ENCODE measurements around the gene CUX1. TPM values are rescaled to one million over a fixed set of nuclear protein-coding genes. Genes with fewer than 3 reads are reported as not detected.
A peak's percentile ranks its signal among the peaks of the same experiment; 100 is the strongest.

Gene CUX1
- total and polyA plus RNA-seq, 10 of the 15 experiments (the other 5 are each of a cell fraction or from before 2014, with no cell fraction given), result 6.1 to 48.6 (median 25.9) TPM

DNA sequence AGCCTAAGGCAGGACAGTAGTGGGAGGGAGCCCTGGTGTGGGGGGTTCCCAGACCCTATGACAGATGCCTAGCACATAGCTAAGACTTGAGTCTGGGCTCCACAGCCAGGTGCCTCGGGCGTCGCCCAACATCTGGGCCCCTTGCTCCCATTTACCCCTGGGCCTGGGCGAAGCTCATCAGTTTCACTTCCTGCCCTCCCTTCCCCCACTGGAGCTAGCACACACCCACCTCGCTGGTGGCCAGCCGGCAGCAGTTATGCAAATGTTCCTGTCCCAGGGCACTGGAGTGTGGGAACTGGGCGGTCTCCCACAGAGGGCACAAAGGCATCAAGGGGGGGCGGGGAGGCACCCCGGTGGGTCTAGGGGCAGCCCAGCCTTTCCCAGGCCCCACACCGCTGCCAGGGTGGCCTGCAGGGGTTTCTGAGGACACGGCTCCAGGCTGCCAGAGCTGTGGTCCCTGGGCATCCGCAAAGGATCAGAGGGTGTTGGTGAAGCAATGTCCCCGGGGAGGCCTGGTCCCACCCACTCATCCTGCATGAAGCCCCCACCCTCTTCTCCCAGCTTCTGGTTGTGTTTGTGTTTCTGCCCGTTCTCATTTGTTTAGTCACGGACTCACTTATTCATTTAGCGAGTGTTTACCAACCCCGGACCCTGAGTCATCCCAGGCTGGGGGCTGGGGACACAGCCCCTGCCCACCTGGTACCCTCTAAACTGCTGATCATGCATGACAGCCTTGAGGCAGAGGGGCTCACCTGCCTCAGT, 489.7 kb downstream of the CUX1 start (continued):
- TF ChIP-seq CUX1 (IDR thresholded peaks at IDR 0.05; ENCODE audit: insufficient replicate concordance, low read depth, low read length) (peak; percentile 87), FOXK2 (IDR thresholded peaks at IDR 0.05) (no peak), ATF7 (IDR thresholded peaks at IDR 0.05; ENCODE audit: low read depth) (peak; percentile 57; the same call in 1 of the 2 replicates), JUND (IDR thresholded peaks at IDR 0.05; ENCODE audit: low read depth, low read length) (0 out of 2 replicates have a peak, but pooled peaks have one; percentile 5), IRF4 (IDR thresholded peaks at IDR 0.05; ENCODE audit: low read depth, low read length) (peak; percentile 87), RELA (IDR thresholded peaks at IDR 0.05; ENCODE audit: borderline replicate concordance, partially characterized antibody) (peak; percentile 76), MEF2A (IDR thresholded peaks at IDR 0.05; ENCODE audit: insufficient read depth, low read depth, low read length) (peak; percentile 86), CHD4 (IDR thresholded peaks at IDR 0.05) (no peak), ZNF207 (IDR thresholded peaks at IDR 0.05; ENCODE audit: borderline replicate concordance) (no peak), ELK1 (IDR thresholded peaks at IDR 0.05; ENCODE audit: low read depth, low read length) (no peak; the same call in 1 of the 2 replicates), POU2F2 (IDR thresholded peaks at IDR 0.05; ENCODE audit: borderline replicate concordance, low read depth, low read length) (peak; percentile 100)
- TF ChIP-seq, protein P1, sequence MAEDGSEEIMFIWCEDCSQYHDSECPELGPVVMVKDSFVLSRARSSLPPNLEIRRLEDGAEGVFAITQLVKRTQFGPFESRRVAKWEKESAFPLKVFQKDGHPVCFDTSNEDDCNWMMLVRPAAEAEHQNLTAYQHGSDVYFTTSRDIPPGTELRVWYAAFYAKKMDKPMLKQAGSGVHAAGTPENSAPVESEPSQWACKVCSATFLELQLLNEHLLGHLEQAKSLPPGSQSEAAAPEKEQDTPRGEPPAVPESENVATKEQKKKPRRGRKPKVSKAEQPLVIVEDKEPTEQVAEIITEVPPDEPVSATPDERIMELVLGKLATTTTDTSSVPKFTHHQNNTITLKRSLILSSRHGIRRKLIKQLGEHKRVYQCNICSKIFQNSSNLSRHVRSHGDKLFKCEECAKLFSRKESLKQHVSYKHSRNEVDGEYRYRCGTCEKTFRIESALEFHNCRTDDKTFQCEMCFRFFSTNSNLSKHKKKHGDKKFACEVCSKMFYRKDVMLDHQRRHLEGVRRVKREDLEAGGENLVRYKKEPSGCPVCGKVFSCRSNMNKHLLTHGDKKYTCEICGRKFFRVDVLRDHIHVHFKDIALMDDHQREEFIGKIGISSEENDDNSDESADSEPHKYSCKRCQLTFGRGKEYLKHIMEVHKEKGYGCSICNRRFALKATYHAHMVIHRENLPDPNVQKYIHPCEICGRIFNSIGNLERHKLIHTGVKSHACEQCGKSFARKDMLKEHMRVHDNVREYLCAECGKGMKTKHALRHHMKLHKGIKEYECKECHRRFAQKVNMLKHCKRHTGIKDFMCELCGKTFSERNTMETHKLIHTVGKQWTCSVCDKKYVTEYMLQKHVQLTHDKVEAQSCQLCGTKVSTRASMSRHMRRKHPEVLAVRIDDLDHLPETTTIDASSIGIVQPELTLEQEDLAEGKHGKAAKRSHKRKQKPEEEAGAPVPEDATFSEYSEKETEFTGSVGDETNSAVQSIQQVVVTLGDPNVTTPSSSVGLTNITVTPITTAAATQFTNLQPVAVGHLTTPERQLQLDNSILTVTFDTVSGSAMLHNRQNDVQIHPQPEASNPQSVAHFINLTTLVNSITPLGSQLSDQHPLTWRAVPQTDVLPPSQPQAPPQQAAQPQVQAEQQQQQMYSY (CRISPR knock-in tag; IDR thresholded peaks at IDR 0.05), result no peak
- TF ChIP-seq, protein P2, sequence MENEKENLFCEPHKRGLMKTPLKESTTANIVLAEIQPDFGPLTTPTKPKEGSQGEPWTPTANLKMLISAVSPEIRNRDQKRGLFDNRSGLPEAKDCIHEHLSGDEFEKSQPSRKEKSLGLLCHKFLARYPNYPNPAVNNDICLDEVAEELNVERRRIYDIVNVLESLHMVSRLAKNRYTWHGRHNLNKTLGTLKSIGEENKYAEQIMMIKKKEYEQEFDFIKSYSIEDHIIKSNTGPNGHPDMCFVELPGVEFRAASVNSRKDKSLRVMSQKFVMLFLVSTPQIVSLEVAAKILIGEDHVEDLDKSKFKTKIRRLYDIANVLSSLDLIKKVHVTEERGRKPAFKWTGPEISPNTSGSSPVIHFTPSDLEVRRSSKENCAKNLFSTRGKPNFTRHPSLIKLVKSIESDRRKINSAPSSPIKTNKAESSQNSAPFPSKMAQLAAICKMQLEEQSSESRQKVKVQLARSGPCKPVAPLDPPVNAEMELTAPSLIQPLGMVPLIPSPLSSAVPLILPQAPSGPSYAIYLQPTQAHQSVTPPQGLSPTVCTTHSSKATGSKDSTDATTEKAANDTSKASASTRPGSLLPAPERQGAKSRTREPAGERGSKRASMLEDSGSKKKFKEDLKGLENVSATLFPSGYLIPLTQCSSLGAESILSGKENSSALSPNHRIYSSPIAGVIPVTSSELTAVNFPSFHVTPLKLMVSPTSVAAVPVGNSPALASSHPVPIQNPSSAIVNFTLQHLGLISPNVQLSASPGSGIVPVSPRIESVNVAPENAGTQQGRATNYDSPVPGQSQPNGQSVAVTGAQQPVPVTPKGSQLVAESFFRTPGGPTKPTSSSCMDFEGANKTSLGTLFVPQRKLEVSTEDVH (IDR thresholded peaks at IDR 0.05; ENCODE audit: low read depth, partially characterized antibody), result no peak
- TF ChIP-seq, protein P3, sequence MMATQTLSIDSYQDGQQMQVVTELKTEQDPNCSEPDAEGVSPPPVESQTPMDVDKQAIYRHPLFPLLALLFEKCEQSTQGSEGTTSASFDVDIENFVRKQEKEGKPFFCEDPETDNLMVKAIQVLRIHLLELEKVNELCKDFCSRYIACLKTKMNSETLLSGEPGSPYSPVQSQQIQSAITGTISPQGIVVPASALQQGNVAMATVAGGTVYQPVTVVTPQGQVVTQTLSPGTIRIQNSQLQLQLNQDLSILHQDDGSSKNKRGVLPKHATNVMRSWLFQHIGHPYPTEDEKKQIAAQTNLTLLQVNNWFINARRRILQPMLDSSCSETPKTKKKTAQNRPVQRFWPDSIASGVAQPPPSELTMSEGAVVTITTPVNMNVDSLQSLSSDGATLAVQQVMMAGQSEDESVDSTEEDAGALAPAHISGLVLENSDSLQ (IDR thresholded peaks at IDR 0.05), result no peak
